Coronary artery (tissue), 2 donors: ENCODE data around the gene CTF1.
A peak's percentile ranks its signal among the peaks of the same experiment; 100 is the strongest.

Experiments used
- DNase-seq: peaks from one replicate; pipeline ENCODE4 v3.0.0-alpha.2; 2017; ENCODE audit warnings: low spot score
- H3K27ac ChIP-seq, 2 donors: fragments of 200-600 bp; sonication (generic); one replicate each; pipeline ENCODE4 v1.5.1; 2016 to 2019
- H3K4me3 ChIP-seq: fragments of 200-600 bp; sonication (generic); 2 replicates; pipeline ENCODE4 v1.5.1; 2016; ENCODE audit warnings: mild to moderate bottlenecking, moderate library complexity
- CTCF ChIP-seq: fragments of 200-600 bp; sonication (generic); IDR thresholded peaks from one replicate; pipeline ENCODE4 v1.5.1; 2019; ENCODE audit warnings: antibody characterized with exemption

Gene CTF1

GRCh38 chr16:30894540-30895368 is 1.7 kb upstream of the CTF1 start:
- Histone ChIP-seq H3K27ac (peak overlapping the region; percentile 86 to 100), H3K4me3 (peak overlapping the region; percentile 82)
- no peak for DNase-seq
- no peak for TF ChIP-seq CTCF

GRCh38 chr16:30895627-30896260 is 670 bp upstream of the CTF1 start:
- TF ChIP-seq CTCF: no peak
- H3K4me3 ChIP-seq: peak overlapping the region; percentile 77
- peak overlapping the region; percentile 97 to 100 for H3K27ac ChIP-seq
- no peak for DNase-seq

GRCh38 chr16:30896889-30897733 is 697 bp downstream of the CTF1 start:
- peak; percentile 97 for DNase-seq
- no peak for TF ChIP-seq CTCF
- peak overlapping the region; percentile 97 to 100 for H3K27ac ChIP-seq
- peak overlapping the region; percentile 77 for H3K4me3 ChIP-seq

GRCh38 chr16:30899794-30900193 is 3.4 kb downstream of the CTF1 start:
- no peak for TF ChIP-seq CTCF
- H3K27ac ChIP-seq: no peak overlapping the region
- DNase-seq: no peak
- no peak overlapping the region for H3K4me3 ChIP-seq

GRCh38 chr16:30900588-30900987 is 4.2 kb downstream of the CTF1 start:
- no peak for TF ChIP-seq CTCF
- DNase-seq: no peak
- no peak overlapping the region for H3K4me3 ChIP-seq
- H3K27ac ChIP-seq: no peak overlapping the region

- TF ChIP-seq CTCF: no peak
- Histone ChIP-seq H3K4me3 (peak overlapping the region; percentile 72), H3K27ac (peak overlapping the region; percentile 63 to 94)
- no peak for DNase-seq
Measured at GRCh38 chr16:30901201-30902028, 5.0 kb downstream of the CTF1 start.
